Aorta (tissue), 5 donors: ENCODE results near the gene TOGARAM2. TPM values are rescaled to one million over a fixed set of nuclear protein-coding genes. Genes with fewer than 3 reads are reported as not detected.
"Not testable (repeated sequence)": the region's sequence is repeated elsewhere in the genome, so short reads cannot be mapped to it uniquely, and the experiment has no call there.

Experiments
- ATAC-seq: fragments of 200-7000 bp; cut with Tn5 transposase; one replicate; pipeline ENCODE4 v1.9.1; 2022; ENCODE audit warnings: moderate library complexity; ENCODE audit not compliant: low FRiP score
- DNase-seq, 2 donors: peaks; one replicate each; pipeline ENCODE4 v3.0.0-alpha.2; 2020
- H3K27ac ChIP-seq, 2 donors: one replicate each; pipeline ENCODE4 v1.5.1; 2013; ENCODE audit warnings: low read length in 2 of 2, mild to moderate bottlenecking in 2 of 2, moderate library complexity in 2 of 2, control low read depth in 1 of 2, inconsistent platforms in 1 of 2, low read depth in 1 of 2
- H3K27me3 ChIP-seq, 2 donors: one replicate each; pipeline ENCODE4 v1.6.1; 2013; ENCODE audit warnings: control low read depth in 1 of 2, low read length in 1 of 2, mild to moderate bottlenecking in 1 of 2, moderate library complexity in 1 of 2; ENCODE audit not compliant: insufficient read depth in 2 of 2, control insufficient read depth in 1 of 2
- H3K36me3 ChIP-seq, 2 donors: one replicate each; pipeline ENCODE4 v1.6.1; 2013; ENCODE audit warnings: control low read depth in 1 of 2, low read length in 1 of 2, mild to moderate bottlenecking in 1 of 2; ENCODE audit not compliant: insufficient read depth in 2 of 2, control insufficient read depth in 1 of 2
- H3K4me1 ChIP-seq, 2 donors: one replicate each; pipeline ENCODE4 v1.6.1; 2013; ENCODE audit warnings: low read length in 2 of 2, control low read depth in 1 of 2, mild to moderate bottlenecking in 1 of 2, moderate library complexity in 1 of 2; ENCODE audit not compliant: insufficient read depth in 2 of 2, control insufficient read depth in 1 of 2
- H3K4me3 ChIP-seq, 2 donors: one replicate each; pipeline ENCODE4 v1.5.1; 2013; ENCODE audit warnings: low read length in 2 of 2, control low read depth in 1 of 2, mild to moderate bottlenecking in 1 of 2
- H3K9me3 ChIP-seq: one replicate; pipeline ENCODE4 v1.6.1; 2013; ENCODE audit warnings: mild to moderate bottlenecking, low read length; ENCODE audit not compliant: control insufficient read depth
- WGBS, 2 donors: extraction: QIAGEN DNeasy Blood & Tissue Kit; methylation state at CpG; one replicate each; pipeline ENCODE4 v1.1.7; 2013; 5-methylcytosine and 5-hydroxymethylcytosine counted together
- intact Hi-C, 2 donors: fragments of 100-400 bp; cut with DNase I; formaldehyde crosslinking; loops; one replicate each; pipeline versions ENCODE4 v1.14.2 to v1.15.0; 2022
- polyA plus RNA-seq, 2 donors: library from polyadenylated mRNA; stranded (reverse); fragments of 200-250 nt; gene quantifications; one replicate each; pipeline ENCODE4 v1.2.3, GENCODE V29; 2013
- total RNA-seq, 2 donors: library from RNA; stranded (reverse); fragmentation: NEBNext Ultra II Directional; extraction: Animal tissue kit (Norgen Biotek cat#: 25700); gene quantifications; one replicate each; pipeline ENCODE4 v1.2.1, GENCODE V29; 2021
- donor health status: healthy with polysubstance abuse.
- donor health status: Bipolar disorder and iron deficiency.
- donor health status: DM: no; HTN: no; CAD: no.
- donor health status: DM: no; HTN: no; CAD: no.
- donor health status: DM: yes; HTN: yes; CAD: no.

Gene TOGARAM2
- total and polyA plus RNA-seq, 4 donors = 0.50 to 2.2 (median 0.71) TPM

GRCh38 chr2:29090311-29090710, 109.2 kb downstream of the TOGARAM2 start:
- intact Hi-C loops, H3K36me3 ChIP-seq, H3K9me3 ChIP-seq, H3K4me3 ChIP-seq, H3K4me1 ChIP-seq, H3K27me3 ChIP-seq, H3K27ac ChIP-seq, ATAC-seq, DNase-seq: not testable (repeated sequence)
- 81 to 89% methylated on average over 7 of the region's 7 CpGs for WGBS, 2 donors

GRCh38 chr2:29096969-29097368, 115.9 kb downstream of the TOGARAM2 start:
- intact Hi-C loops = no loop called here
- no peaks in the 10 kb centered on the region for H3K9me3 ChIP-seq
- no peaks in the 10 kb centered on the region for H3K4me1 ChIP-seq
- H3K4me3 ChIP-seq = no peak overlapping the region
- WGBS, 2 donors = 82 to 85% methylated on average over 8 of the region's 8 CpGs
- ATAC-seq = no peak
- H3K27me3 ChIP-seq = no peaks in the 10 kb centered on the region
- no peak for DNase-seq
- H3K27ac ChIP-seq = no peak overlapping the region
- H3K36me3 ChIP-seq = no peaks in the 10 kb centered on the region

- no peak for ATAC-seq
- intact Hi-C loops = no loop called here
- Histone ChIP-seq H3K27ac (no peak overlapping the region), H3K4me3 (no peak overlapping the region), H3K9me3 (no peaks in the 10 kb centered on the region), H3K36me3 (no peaks in the 10 kb centered on the region), H3K4me1 (no peaks in the 10 kb centered on the region), H3K27me3 (no peaks in the 10 kb centered on the region)
- WGBS, 2 donors = 46 to 54% methylated on average over 6 of the region's 6 CpGs
- DNase-seq = no peak
Measured at GRCh38 chr2:29097569-29097968, 116.5 kb downstream of the TOGARAM2 start.

- intact Hi-C loops = no loop called here
- Histone ChIP-seq H3K27ac (no peak overlapping the region), H3K9me3 (no peaks in the 10 kb centered on the region), H3K4me3 (no peak overlapping the region), H3K36me3 (no peaks in the 10 kb centered on the region), H3K4me1 (no peaks in the 10 kb centered on the region), H3K27me3 (no peaks in the 10 kb centered on the region)
- no peak for ATAC-seq
- DNase-seq = no peak
- 93 to 95% methylated on average over 1 of the region's 1 CpG for WGBS, 2 donors
Measured at GRCh38 chr2:29100564-29100963, 119.5 kb downstream of the TOGARAM2 start.

Other genes with a start within 250 kb of the TOGARAM2 start
- 100 to 1,000 TPM; 386 to 484 TPM for gene PPP1CB, start 229.5 kb upstream of the TOGARAM2 start, total RNA-seq
- gene PPP1CB, start 229.5 kb upstream of the TOGARAM2 start, polyA plus RNA-seq = 100 to 1,000 TPM; 187 to 370 TPM
- 1 to 10 TPM; 2.8 to 5.3 TPM for gene SPDYA, start 170.5 kb upstream of the TOGARAM2 start, total RNA-seq
- under 1 TPM in 1 of 2 donors, not detected in 1; 0.59 TPM for gene SPDYA, start 170.5 kb upstream of the TOGARAM2 start, polyA plus RNA-seq
- gene TRMT61B, start 111.0 kb upstream of the TOGARAM2 start, total RNA-seq = 10 to 100 TPM in 1 of 2 donors, 1 to 10 TPM in 1; 8.1 to 14.7 TPM
- 10 to 100 TPM; 14.1 to 15.9 TPM for gene TRMT61B, start 111.0 kb upstream of the TOGARAM2 start, polyA plus RNA-seq
- gene WDR43, start 86.6 kb upstream of the TOGARAM2 start, total RNA-seq = 10 to 100 TPM; 41.4 to 53.1 TPM
- gene WDR43, start 86.6 kb upstream of the TOGARAM2 start, polyA plus RNA-seq = 10 to 100 TPM in 1 of 2 donors, 1 to 10 TPM in 1; 9.0 to 17.3 TPM
- gene PCARE, start 93.2 kb downstream of the TOGARAM2 start, total RNA-seq = not detected
- gene PCARE, start 93.2 kb downstream of the TOGARAM2 start, polyA plus RNA-seq = under 1 TPM in 1 of 2 donors, not detected in 1; 0.13 TPM
- 10 to 100 TPM; 50.1 to 52.3 TPM for gene CLIP4, start 134.1 kb downstream of the TOGARAM2 start, total RNA-seq
- gene CLIP4, start 134.1 kb downstream of the TOGARAM2 start, polyA plus RNA-seq = 10 to 100 TPM in 1 of 2 donors, 1 to 10 TPM in 1; 7.6 to 13.5 TPM